NCI-H524 (cell line): ENCODE data around the gene FDCSP.
"Not testable (repeated sequence)": the region's sequence is repeated elsewhere in the genome, so short reads cannot be mapped to it uniquely, and the experiment has no call there.

ENCODE experiments used
- DNase-seq, 2 experiments: peaks; one replicate each; lab custom pipeline; 2025; lab: John Stamatoyannopoulos, UW

The FDCSP gene

DNA sequence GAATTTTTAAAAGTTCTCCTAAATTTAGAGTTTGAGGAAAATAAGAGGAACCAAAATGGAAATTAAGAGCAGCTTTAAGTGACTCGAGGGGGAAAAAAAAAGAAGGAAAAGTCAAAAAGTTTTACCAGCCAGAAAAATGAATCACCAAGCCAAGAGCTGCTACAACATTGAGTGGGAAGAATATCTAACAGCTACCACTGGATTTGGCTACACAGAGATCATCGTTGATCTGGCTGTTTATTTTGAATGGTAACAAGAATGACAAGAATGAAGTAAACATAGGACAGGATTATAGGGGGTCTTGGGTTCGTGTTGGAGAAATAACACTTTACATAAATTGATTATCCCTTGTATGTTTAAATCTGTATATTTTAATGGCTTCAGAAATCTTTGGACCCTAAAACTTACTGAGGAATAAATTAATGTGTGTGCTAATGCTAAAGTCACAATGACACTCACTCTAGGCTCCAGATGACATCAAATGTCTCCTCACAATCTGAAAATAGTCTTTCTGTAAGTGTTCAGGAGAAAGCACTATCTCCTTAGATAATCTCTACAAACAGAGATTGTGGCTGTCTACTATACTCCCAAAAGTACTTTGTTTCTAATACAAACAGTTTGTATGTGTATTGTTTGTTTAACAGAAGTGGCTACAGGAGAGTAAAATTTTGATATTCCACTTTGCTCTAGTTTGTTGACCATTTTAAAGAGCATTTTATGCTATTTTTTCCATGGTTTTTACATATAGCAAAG lies 13.4 kb downstream of the FDCSP start:
- no peak for DNase-seq

DNA sequence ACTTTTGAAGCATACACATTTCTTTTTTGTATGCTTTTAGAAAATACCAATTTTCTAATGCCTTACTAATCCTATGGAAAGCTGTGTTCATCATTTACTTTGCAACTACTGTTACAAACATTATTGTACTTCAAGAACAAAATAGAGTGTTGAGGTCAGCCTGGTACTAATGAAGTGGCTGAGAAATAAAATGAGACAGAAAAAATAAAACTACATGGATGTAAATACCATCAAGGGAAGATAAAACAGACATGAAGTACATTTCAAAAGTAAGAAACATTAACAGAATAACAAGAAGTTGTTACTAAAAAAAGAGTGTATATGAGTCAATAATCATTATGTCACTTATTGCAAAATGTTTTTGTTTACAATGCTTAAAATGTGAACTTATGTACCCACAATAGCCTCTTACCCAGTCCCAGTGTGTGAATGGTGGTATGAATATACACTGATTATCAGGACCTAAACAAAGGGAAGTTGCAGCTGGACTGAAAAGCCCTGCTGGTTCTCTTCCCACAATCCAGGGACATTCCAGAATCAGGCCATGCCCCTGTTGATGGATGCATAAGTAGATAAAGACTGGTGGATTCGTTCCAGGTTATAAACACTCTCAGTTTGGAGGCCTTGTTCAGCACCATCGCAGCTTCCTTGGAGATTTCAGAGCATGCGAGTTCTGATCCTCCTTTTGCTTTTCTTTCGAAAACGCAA lies 14.1 kb downstream of the FDCSP start:
- no peak for DNase-seq

GRCh38 chr4:70242297-70242696 lies 16.4 kb downstream of the FDCSP start, which contains the start of gene CSN3:
CSN3 (plus strand) TSS chr4:70242597; CDS start chr4:70244820, 2,223 bp downstream.
- DNase-seq: not testable (repeated sequence)

DNA sequence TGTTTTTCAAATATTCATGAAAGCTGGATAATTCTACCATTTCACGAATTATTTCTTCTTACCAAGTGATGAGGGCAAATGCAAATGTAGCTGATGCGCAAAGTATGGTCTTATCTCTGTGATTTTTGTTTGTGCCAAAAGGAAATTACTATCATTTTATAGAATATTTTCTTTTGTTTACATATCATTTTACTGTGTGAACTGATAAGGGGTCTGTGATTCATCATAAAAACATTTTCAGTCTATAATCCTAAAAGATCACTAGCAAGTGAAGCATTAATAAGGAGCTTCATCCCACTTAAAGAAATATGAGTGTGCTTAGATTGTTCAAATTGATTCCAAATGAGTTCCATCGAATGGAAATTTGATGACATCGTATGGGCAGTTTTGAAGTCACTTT lies 17.2 kb downstream of the FDCSP start:
- no peak for DNase-seq

DNA sequence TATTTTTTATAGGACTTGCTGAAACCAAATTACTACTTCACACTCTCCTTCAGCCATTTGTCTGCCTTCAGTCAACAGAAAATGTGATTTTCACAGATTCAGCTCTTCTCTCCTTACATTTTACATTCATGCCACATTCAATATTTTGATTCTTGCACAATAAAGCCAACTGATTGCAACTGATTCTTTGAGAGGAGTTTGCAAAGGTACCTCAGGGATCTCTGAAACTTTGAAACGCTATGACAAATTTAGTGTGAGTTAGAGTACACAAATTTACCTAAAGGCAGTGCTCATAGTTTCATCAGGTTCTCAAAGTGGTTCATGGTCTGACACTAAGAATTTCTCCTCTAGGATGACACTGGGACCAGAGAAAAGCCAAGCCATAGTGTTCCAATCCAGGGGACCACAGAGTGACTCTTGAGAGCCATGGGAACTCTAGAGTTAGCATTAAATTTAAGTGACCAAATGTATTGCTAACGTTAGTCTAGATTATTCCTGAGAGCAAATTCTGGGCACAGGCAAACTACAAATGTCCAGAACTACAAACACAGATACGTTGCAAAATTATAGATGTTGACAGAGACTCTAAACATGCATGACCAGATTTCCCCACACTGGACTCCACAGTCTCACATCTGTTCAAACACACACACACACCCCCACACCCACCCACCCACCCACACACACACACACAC lies 25.5 kb downstream of the FDCSP start:
- no peak for DNase-seq

DNA sequence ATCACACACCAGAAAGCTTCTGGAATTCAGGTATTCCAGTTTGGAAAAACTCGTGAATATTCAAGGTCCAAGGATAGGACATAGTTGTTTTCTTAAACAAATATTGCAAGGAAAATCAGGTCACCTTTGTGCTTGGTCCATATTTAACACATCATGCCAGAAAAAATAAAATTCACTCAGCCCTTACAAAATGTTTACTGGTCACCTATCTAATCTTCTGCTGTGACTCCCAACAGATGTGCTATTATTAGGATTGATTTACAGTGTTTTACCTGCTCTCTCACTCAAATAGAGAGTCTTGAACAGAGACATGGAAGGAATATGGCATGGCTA lies 26.0 kb downstream of the FDCSP start:
- no peak for DNase-seq

DNA sequence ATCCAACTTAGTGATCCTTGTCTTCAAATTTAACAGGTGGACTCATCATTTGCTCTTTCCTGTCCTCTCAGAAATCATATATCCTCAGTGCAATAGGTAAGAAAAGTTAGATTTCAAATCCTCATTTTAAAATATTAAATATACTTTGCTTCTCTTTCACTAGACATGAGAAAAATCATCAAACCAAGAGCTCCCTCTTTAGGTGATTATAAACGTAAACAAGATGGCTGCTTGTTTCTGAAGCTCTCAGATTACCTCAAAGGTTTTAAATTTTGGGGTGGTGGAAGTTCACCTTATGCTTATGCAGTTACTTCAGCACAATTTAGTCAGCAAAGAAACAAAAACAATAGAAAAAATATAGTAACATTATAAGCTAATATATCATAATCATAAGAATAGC lies 43.8 kb downstream of the FDCSP start:
- peak in 1 of 2 experiments; percentile 45 for DNase-seq

DNA sequence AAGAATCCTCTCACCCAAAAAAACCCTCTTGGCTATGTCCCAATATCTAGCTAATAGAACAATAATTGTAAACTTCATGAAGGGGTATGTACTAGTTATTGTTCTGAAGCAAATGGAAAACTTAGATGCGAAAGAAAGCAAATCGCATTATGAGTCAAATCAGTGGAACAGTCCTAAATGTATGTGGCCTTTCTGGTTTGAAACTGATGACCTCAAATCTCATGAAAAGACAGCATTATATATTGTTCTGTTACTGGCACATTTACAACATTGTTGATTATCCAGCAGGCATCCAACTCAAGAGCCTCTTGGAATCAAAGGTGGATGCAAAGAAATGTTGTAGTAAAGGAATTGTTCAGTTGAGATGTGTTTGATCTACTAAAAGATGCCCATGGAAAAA lies 51.2 kb downstream of the FDCSP start:
- no peak for DNase-seq

GRCh38 chr4:70280567-70280966 lies 54.6 kb downstream of the FDCSP start:
- DNase-seq: no peak
